Lower lobe of right lung (tissue), 2 donors: ENCODE data around the gene TTC4. TPM values are rescaled to one million over a fixed set of nuclear protein-coding genes. Genes with fewer than 3 reads are reported as not detected.

Experiments used
- ATAC-seq, 2 donors: fragments of 200-7000 bp; cut with Tn5 transposase; one replicate each; pipeline ENCODE4 v1.9.1; 2020 to 2022; ENCODE audit warnings: mild to moderate bottlenecking in 2 of 2, moderate library complexity in 2 of 2
- DNase-seq: peaks from one replicate; pipeline ENCODE4 v3.0.0-alpha.2; 2020
- H3K27ac ChIP-seq: fragments of 200-600 bp; one replicate; pipeline ENCODE4 v1.8.0; 2022
- H3K27me3 ChIP-seq: fragments of 200-600 bp; one replicate; pipeline ENCODE4 v1.8.0; 2022; ENCODE audit warnings: low read depth
- H3K36me3 ChIP-seq: fragments of 200-600 bp; one replicate; pipeline ENCODE4 v1.8.0; 2022; ENCODE audit warnings: mild to moderate bottlenecking
- H3K4me1 ChIP-seq: fragments of 200-600 bp; one replicate; pipeline ENCODE4 v1.8.0; 2022
- H3K4me3 ChIP-seq: fragments of 200-600 bp; one replicate; pipeline ENCODE4 v1.8.0; 2022; ENCODE audit warnings: mild to moderate bottlenecking
- H3K9me3 ChIP-seq: fragments of 200-600 bp; one replicate; pipeline ENCODE4 v1.8.0; 2022
- CTCF ChIP-seq: fragments of 200-600 bp; IDR thresholded peaks from one replicate; pipeline ENCODE4 v1.8.0; 2022; ENCODE audit warnings: antibody characterized with exemption, mild to moderate bottlenecking
- intact Hi-C: fragments of 100-400 bp; cut with DNase I; formaldehyde crosslinking; loops from one replicate; pipeline ENCODE4 v1.11.0; 2022
- long read RNA-seq: library from polyadenylated mRNA; unstranded; transcript quantifications from one replicate; pipeline ENCODE4 v2.0.0, GENCODE V29; 2021
- total RNA-seq: library from RNA; stranded (reverse); fragmentation: NEBNext Ultra II Directional; extraction: Animal tissue kit (Norgen Biotek cat#: 25700); gene quantifications from one replicate; pipeline ENCODE4 v1.2.1, GENCODE V29; 2021
- donor health status: DM: no; HTN: yes; CAD: no; lungs with severe emphysema.

The TTC4 gene
- total RNA-seq = 13.5 TPM
- long read RNA-seq, transcript TTC4-201 (10 exons, 2,395 nt) = major isoform, 40 of 48 reads
- long read RNA-seq, partial matches to known transcripts = 0 of 48 reads
- long read RNA-seq, other reads (novel, unspliced or antisense) = 8 of 48 reads

- no peaks in the 10 kb centered on the region for H3K27me3 ChIP-seq
- no peaks in the 10 kb centered on the region for H3K9me3 ChIP-seq
- no peak for TF ChIP-seq CTCF
- H3K4me3 ChIP-seq = peak within 1 kb of the TSS; percentile 80
- H3K27ac ChIP-seq = peak within 1 kb of the TSS; percentile 78
- intact Hi-C loops = no loop called here
- ATAC-seq = peak; percentile 99
- peaks cover 16% of the 10 kb centered on the region for H3K4me1 ChIP-seq
- peaks cover 25% of the 10 kb centered on the region for H3K36me3 ChIP-seq
- DNase-seq = peak; percentile 88
Measured at GRCh38 chr1:54715493-54716298, at the start of gene TTC4. Gene TTC4, plus strand, starts transcription at chr1:54715861. Its CDS starts 48 bp downstream, at chr1:54715909.

GRCh38 chr1:54666333-54666732, 49.3 kb upstream of the TTC4 start:
- no peaks in the 10 kb centered on the region for H3K27me3 ChIP-seq
- no peak overlapping the region for H3K27ac ChIP-seq
- no peaks in the 10 kb centered on the region for H3K4me1 ChIP-seq
- H3K36me3 ChIP-seq = no peaks in the 10 kb centered on the region
- no peak for ATAC-seq
- TF ChIP-seq CTCF = no peak
- intact Hi-C loops = no loop called here
- no peak for DNase-seq
- no peak overlapping the region for H3K4me3 ChIP-seq
- no peaks in the 10 kb centered on the region for H3K9me3 ChIP-seq

GRCh38 chr1:54667797-54668196, 47.9 kb upstream of the TTC4 start:
- no peak for DNase-seq

GRCh38 chr1:54668567-54668966, 47.1 kb upstream of the TTC4 start:
- H3K4me3 ChIP-seq = no peak overlapping the region
- intact Hi-C loops = no loop called here
- H3K27ac ChIP-seq = no peak overlapping the region
- no peaks in the 10 kb centered on the region for H3K9me3 ChIP-seq
- DNase-seq (no peak), ATAC-seq (no peak)
- H3K4me1 ChIP-seq = no peaks in the 10 kb centered on the region
- H3K27me3 ChIP-seq = no peaks in the 10 kb centered on the region
- no peaks in the 10 kb centered on the region for H3K36me3 ChIP-seq
- no peak for TF ChIP-seq CTCF

More at GRCh38 chr1:54667797-54668196, 47.9 kb upstream of the TTC4 start:
- intact Hi-C loops = no loop called here
- ATAC-seq = no peak
- Histone ChIP-seq H3K36me3 (no peaks in the 10 kb centered on the region), H3K4me3 (no peak overlapping the region), H3K4me1 (no peaks in the 10 kb centered on the region), H3K27ac (no peak overlapping the region), H3K27me3 (no peaks in the 10 kb centered on the region), H3K9me3 (no peaks in the 10 kb centered on the region)
- TF ChIP-seq CTCF = no peak

- H3K27me3 ChIP-seq = no peaks in the 10 kb centered on the region
- peak; percentile 73 to 78 for ATAC-seq
- peak; percentile 68 for TF ChIP-seq CTCF
- DNase-seq = no peak
- no peaks in the 10 kb centered on the region for H3K9me3 ChIP-seq
- intact Hi-C loops = no loop called here
- no peaks in the 10 kb centered on the region for H3K4me1 ChIP-seq
- H3K36me3 ChIP-seq = no peaks in the 10 kb centered on the region
- no peak overlapping the region for H3K4me3 ChIP-seq
- no peak overlapping the region for H3K27ac ChIP-seq
Measured at GRCh38 chr1:54671985-54672608, 43.6 kb upstream of the TTC4 start.
